Peyer's patch (tissue), 4 donors: Measurements from ENCODE around the gene UNC5A.

ENCODE experiments used
- CTCF ChIP-seq, 6 experiments: fragments of 450-650 bp in 4 of 6; fragments of 200-600 bp in 2 of 6; sonication (generic) in 1 of 6; IDR thresholded peaks; one replicate each; pipeline ENCODE4 v1.5.1; 2017 to 2019; ENCODE audit warnings: antibody characterized with exemption in 6 of 6, mild to moderate bottlenecking in 3 of 6, moderate library complexity in 1 of 6
- POLR2A ChIP-seq, 2 donors: fragments of 450-650 bp; IDR thresholded peaks; one replicate each; pipeline ENCODE4 v1.5.1; 2017; ENCODE audit warnings: antibody characterized with exemption in 2 of 2, mild to moderate bottlenecking in 2 of 2, moderate library complexity in 2 of 2

- TF ChIP-seq CTCF (IDR thresholded peaks at IDR 0.05) (no peak), POLR2A (IDR thresholded peaks at IDR 0.05) (no peak)
Measured at GRCh38 chr5:176796411-176796810, 13.9 kb upstream of the UNC5A start.
